Islet precursor cell (in vitro differentiated cells): ENCODE measurements around the gene MTUS2.
"Not testable (repeated sequence)": the region's sequence is repeated elsewhere in the genome, so short reads cannot be mapped to it uniquely, and the experiment has no call there.

Source experiments
- DNase-seq: peaks from one replicate; pipeline ENCODE4 v3.0.0-alpha.2; 2018

The MTUS2 gene

GRCh38 chr13:28964803-28965202, 144.7 kb downstream of the MTUS2 start:
- no peak for DNase-seq

GRCh38 chr13:28967029-28967915, 147.1 kb downstream of the MTUS2 start:
- DNase-seq, result no peak

DNA sequence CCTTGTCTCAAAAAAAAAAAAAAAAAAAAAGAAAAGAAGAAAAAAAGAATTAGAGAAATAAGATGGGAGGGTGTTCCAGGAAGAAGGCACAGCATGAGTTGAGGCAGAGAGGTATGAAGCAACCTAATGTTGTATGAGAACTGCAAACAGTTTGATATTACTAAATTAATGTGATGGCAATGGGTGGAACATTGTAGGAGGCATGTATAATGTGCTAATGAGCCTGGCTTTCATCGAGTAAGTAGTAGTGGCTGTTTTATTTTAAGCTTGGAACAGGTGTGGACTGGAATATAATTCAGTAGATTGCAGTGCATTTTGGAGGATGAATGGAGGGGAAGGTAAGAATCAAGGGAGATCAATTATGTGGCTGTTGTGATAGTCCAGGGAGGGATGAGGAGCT, 156.1 kb downstream of the MTUS2 start:
- no peak for DNase-seq

- no peak for DNase-seq
These were observed 156.5 kb downstream of the MTUS2 start for GRCh38 chr13:28976636-28977035.

GRCh38 chr13:28978574-28978973, 158.4 kb downstream of the MTUS2 start:
- DNase-seq, result no peak

GRCh38 chr13:28981530-28981929, 161.4 kb downstream of the MTUS2 start:
- DNase-seq, result no peak

DNA sequence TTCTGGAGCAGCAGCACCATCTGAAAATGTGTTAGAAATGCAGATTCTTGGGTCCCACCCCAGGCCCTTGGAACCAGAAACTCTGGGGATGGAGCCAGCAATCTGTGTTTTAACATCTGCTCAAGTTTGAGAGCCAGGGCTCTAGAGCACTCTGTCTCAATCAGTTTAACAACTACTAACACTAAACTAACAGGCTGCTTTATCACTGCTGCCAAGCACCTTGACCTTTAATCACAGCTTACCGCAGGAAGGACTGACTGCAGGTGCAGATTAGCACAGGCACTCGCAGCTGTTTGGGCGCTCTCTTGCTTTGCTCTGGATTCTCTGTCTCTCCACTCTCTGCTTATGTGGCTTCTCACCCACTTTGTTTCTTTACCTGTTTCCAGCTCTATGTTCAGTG, 163.5 kb downstream of the MTUS2 start:
- no peak for DNase-seq

DNA sequence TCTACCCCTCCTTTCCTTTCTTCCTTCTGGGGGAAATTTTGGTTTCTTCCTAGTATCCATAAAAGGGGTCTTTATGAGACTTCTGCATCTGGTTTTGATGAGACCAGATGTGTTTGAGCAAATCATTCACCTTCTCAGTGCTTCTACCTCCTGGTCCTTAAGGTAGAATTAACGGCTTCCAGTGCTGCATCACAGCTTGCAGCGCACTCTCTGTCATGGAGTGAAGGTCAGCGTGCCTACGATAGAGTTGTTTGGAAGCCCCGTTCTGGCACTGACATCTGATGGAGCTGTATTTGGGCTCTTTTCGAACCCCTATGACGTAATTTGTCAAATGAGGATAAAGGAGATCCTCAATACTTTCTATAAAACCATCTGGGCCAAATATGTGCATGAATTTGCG, 164.2 kb downstream of the MTUS2 start:
- no peak for DNase-seq

DNA sequence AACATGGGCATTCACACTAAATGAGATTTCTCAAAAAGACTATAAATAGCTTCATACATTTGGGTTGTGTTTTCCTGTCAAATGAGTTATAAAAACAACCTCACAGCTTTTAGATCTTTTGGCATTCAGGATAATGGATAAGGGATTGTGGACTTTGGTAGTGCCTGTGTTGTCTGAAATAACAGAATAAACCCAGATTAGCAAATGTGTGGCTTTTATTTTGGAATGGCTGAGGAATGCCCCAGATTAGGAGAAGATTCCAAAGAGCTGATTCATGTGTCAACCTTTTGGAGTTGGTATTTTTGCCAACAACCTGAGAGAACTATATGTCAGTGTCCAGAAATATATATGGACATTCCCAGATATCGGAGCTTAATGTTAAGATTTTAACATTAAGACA, 164.7 kb downstream of the MTUS2 start:
- no peak for DNase-seq

- DNase-seq, result not testable (repeated sequence)
These were observed 170.2 kb downstream of the MTUS2 start for GRCh38 chr13:28990378-28990777.

GRCh38 chr13:28991764-28992163, 171.6 kb downstream of the MTUS2 start:
- no peak for DNase-seq

DNA sequence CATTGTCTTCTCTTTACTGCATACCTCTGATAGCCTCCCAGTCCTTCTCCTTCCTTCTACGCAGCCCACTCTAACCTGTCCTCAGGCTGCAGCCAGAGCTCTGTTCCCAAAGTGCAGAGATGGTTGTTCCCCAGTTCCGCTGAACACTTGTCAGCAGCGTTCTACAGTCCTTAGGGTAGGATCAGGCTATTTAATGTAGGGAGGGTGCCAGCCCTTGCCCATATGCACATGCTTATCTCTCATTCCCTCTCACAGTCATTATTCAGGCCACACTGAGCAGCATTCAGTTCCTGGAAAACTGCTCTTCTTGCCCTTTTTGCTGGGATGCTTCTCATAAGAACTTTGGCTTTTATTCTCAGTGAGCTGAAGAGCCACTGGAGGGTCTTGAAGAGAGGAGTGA, 180.7 kb downstream of the MTUS2 start:
- no peak for DNase-seq

DNA sequence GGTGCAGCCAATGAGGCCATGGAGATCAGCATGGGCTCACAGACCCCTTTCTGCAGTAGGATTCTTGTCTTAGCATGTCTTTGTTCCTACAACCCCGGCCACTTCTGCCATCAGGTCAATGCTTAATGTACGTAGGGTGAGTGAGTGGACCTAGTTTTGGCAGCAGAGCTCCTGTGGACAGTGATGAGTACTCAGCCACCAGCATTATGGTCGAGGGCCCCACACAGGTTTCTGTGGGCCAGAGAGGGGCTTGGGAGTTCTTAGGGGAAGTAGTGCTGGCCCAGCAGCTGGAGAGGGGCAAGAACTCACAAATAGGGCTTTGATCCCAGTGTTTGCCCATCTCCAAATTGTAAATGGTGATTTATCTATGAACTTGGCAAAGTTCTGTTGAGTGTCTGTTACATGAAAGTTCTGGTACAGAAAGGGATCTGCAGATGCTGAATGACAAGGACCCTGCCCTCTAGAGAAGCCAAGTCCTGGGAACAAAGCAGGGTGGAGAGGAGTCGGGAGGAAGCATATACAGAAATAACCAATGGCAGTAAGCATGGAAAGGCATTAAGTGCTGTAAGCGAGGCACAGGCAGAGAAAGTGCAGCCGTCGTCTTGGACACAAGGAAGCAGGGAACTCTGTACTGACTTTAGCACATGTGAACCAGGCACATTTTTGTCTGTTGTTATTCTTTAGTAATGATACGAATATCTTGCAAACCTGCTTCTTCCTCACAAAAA, 185.1 kb downstream of the MTUS2 start:
- DNase-seq, result no peak

GRCh38 chr13:29005763-29006120, 185.6 kb downstream of the MTUS2 start:
- DNase-seq, result no peak

DNA sequence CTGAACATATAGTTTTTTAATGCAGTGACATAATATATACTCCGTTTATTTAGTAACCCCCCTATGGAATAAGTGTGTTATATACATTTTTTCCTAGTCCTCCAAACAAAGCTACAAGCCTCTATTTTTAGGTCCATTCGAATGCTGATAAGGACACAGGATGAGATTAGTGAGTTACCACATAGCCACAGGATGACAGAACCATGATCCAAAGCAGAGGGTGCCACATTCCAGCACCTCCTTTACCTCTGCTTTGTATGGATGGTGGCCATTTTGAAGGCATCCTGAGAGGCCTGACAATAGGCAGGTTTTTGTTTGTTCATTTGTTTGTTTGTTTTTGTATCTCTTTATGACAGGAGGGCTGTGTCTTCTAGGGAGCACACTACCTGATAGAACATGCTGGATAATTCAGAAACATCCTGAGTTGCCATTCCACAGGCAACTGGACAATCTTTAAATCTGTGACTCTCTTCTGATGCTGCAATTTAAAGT, 186.3 kb downstream of the MTUS2 start:
- DNase-seq, result no peak

GRCh38 chr13:29008296-29008695, 188.2 kb downstream of the MTUS2 start:
- no peak for DNase-seq

DNA sequence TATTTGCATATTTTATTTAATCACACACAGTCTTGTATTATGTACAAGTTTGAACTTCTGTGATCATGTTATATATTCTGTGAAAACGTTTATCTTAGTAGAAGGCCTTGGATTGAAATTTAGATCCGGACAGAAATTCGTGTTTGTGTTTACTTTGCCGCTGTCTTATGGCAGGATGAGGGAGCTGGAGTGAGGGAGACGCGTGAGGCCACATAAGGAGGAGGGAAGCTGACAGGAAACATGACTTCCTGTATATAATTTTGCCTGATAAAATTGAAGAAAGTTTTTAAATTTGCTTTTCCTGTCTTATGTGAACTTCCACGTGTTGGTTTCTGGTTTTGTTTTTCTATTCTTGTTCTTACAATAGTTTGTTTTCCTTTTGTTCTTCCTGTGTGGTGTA, 200.2 kb downstream of the MTUS2 start:
- no peak for DNase-seq

DNA sequence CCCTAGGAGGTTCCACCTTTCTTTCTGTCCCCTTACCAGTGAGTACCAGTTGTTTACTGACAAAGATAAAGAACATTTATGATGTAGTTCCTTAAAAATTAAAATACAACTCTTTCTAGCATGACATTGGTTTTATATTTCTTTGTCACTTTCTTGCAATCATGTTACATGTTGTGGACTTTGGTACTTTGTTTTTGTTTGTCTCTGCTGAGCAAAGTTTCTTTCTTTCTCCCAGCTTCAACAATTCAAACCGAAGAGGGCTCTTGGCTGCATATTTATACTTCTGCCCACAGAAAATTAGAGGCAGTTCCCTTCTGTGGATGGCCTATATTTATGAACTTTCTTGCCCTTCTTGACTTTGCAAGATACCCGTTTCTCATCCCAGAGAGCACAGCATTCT, 201.2 kb downstream of the MTUS2 start:
- DNase-seq, result no peak

- DNase-seq, result no peak
These were observed 201.6 kb downstream of the MTUS2 start for GRCh38 chr13:29021717-29022116.

- no peak for DNase-seq
These were observed 202.3 kb downstream of the MTUS2 start for GRCh38 chr13:29022410-29022809.

DNA sequence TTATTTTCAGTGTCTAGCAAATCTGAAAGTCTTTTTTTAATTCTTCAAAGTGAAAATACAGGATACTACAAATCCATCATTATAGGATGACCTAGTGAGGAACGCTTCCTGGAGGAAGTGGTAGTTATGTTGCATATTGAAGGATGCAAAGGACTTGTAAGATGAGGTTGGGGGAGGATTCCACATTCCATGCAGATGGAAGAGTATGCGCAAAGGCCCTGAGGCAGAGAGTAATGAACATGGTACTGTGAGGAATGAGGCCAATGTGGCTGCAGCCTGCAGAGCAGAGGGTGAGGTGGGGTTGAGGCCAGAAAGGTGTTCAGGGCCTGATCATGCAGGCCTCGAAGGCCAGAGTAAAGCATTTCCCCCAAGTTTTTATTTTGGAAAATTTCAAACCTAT, 202.8 kb downstream of the MTUS2 start:
- no peak for DNase-seq

GRCh38 chr13:29024783-29025182, 204.6 kb downstream of the MTUS2 start:
- no peak for DNase-seq

GRCh38 chr13:29028868-29029267, 208.7 kb downstream of the MTUS2 start:
- no peak for DNase-seq

GRCh38 chr13:29038700-29039099, 218.6 kb downstream of the MTUS2 start:
- DNase-seq, result no peak
